Urothelium cell line (cell line): Measurements from ENCODE around the gene SLC25A3.
"Not testable (repeated sequence)": the region's sequence is repeated elsewhere in the genome, so short reads cannot be mapped to it uniquely, and the experiment has no call there.

Source experiments
- DNase-seq: peaks from one replicate; pipeline ENCODE4 v3.0.0; 2011; ENCODE audit warnings: low spot score, mixed read lengths
- FAIRE-seq: peaks from 2 replicates; lab custom pipeline; 2011; peaks lifted over from hg19 to GRCh38; lab: Jason Lieb, UNC

Gene SLC25A3

DNA sequence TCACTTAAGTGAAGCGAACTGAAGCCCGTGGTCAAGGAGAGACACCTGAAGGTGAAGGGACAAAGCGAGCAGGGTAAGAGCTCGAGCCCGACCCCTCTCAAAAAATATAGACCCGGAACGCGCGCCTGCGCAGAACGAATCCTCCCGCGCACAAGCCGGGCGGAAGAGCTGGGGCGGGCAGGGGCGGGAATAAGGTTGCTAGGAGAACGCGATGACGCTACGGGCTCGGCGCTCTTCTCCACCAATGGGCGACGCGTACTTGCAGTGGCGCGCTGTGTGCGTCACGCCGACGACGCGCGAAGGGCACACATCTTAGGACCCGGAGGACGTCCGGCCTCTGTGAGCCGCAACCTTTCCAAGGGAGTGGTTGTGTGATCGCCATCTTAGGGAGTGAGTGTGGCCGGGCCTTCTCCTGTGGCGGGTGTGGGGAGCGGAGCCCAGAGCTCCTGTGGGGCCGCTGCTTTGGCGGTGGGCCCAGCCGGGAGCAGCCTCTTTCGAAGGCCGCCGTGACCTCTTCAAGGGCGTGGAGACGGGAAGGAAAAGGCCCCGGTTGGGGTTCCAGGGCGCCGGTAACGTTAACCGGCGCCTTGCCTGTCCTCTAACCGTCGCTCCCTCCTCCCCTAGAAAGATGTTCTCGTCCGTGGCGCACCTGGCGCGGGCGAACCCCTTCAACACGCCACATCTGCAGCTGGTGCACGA is at the start of gene SLC25A3:
Gene SLC25A3 (plus strand): TSS at position 336 of the 699 bp plus-strand sequence. CDS start 293 bp downstream, at position 629.
- DNase-seq (peak; percentile 93), FAIRE-seq (no peak)

DNA sequence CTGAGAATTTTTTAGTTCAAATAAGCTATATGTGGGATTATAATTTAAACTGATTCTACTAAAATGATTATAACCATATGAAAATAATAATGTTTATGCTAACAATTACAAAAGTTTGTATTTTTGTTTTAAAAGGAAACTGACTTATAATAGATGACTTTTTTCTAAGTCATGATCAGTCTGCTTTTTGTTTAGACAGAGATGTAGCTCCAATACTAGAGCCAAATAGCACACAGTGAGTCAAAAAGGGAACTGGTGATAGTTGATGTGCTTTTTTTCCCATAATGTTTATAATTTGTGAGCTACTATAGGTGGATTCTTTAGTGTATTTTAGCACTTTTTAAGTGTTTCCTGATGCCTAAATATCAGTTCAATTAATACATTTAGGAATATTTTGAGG is 49.8 kb upstream of the SLC25A3 start:
- FAIRE-seq (no peak), DNase-seq (no peak)

GRCh38 chr12:98544751-98545150 is 48.7 kb upstream of the SLC25A3 start:
- no peak for DNase-seq
- FAIRE-seq: no peak

DNA sequence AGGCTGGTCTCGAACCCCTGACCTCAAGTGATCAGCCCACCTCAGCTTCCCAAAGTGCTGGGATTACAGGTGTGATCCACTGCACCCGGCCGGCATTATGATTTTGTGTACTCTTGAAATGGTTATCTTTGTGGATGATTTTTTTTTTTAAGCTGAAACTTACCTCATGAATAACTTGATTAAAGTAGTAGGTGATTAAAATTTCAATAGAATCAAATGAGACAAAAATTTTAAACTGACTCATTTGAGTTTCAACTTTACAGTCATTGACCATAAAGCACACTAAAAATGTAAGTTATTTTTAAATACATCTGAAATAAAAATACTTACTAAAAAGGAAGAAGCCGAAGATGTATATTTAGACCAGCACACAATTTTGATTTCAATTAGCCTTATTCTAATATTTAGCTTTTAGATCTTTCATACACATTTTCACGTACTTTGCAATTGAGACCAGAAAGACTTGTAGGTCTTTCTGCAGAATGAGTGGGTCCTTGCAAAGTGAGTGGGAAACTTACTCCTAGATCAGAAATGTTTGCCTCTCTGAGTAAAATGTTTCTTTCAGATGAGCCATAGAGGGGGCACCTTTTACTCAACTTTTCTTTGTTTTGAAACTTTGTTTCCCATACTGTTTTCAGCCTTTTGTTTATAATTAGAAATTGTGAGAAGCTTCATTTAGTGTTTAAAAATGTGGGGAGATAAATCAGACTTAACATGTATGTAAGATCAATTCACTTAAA is 43.9 kb upstream of the SLC25A3 start:
- no peak for DNase-seq
- no peak for FAIRE-seq

DNA sequence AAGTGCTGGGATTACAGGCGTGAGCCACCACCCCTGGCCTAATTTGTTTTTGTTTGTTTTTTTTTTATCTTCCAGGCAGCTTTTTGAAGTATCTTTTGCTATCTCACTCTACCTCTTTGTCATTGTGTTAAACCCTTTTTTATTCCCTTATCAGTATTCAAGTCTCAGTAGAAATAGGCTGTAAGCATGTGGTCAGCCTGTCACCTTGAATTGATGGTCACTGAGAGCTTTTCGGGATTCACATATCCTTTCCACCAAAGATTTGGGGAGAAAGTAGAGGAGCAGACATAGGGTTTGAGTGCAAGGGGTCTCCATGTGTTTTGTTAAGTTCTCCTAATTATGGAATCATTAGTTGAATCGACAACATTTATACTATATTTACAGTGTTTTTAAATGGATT is 41.7 kb upstream of the SLC25A3 start:
- DNase-seq (no peak), FAIRE-seq (no peak)

DNA sequence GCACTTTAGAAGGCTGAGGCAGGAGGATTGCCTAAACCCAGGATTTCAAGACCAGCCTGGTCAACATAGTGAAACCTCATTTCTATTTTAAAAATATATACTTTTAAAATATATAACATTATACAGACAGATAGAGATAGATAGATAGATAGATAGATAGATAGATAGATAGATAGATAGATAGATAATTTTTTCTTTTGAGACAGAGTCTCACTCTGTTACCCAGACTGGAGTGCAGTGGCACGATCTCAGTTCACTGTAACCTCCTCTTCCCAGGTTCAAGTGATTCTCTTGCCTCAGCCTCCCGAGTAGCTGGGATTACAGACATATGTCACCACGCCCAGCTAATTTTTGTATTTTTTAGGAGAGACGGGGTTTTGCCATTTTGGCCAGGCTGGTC is 35.4 kb upstream of the SLC25A3 start:
- not testable (repeated sequence) for FAIRE-seq

DNA sequence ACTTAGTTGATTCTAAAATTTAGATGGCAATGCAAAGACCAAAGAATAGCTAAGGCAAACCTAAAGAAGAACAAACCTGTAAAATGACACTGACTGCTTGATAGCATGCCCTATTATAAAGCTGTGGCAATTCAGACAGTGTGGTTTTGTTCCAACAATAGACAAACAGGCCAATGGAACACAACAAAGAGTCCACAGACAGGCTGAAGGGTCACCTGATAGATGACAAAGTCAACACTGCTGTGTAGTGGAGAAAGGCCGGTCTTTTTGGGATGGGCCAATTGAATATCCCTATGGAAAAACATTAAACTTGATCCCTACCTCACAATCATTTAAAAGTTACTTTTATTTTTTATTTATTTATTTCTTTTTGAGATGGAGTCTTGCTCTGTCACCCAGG is 33.8 kb upstream of the SLC25A3 start:
- FAIRE-seq: no peak
- DNase-seq: no peak

More for the DNA sequence above, 35.4 kb upstream of the SLC25A3 start:
- DNase-seq: not testable (repeated sequence)

DNA sequence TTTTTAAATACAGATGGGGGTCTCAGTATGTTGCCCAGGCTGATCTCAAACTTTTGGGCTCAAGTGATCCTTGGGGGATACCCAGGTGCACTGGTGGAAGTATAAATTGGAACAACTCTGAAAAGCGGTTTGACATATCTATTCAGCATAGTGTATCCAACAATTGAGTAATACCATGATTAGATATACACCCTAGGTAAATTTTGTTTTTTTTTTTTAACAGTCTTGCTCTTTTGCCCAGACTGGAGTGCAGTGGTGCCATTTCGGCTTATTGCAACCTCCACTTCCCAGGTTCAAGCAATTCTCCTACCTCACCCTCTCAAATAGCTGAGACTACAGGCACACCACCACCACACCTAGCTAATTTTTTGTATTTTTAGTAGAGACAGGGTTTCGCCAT is 31.6 kb upstream of the SLC25A3 start:
- no peak for FAIRE-seq

DNA sequence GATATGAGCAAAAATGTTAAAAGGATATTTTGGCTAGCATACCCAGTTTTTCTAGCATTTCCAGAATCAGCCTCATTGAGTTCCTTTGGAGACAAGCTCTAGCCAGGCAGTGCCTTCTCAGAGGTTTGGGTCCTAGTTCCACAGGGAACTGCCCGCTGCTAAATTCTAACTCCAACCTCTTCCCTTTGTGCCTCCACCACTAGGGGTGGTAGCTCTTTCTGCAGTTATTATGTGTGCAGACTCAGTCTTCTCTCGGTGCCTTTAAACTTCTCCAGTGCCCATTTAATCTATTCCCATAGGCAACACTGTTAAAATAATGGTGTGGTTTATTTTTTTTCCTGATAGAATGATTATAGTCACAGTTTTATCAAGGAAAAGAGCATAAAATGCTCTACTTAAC is 21.5 kb upstream of the SLC25A3 start:
- no peak for FAIRE-seq
- no peak for DNase-seq

More for the DNA sequence above, 31.6 kb upstream of the SLC25A3 start:
- DNase-seq: no peak

DNA sequence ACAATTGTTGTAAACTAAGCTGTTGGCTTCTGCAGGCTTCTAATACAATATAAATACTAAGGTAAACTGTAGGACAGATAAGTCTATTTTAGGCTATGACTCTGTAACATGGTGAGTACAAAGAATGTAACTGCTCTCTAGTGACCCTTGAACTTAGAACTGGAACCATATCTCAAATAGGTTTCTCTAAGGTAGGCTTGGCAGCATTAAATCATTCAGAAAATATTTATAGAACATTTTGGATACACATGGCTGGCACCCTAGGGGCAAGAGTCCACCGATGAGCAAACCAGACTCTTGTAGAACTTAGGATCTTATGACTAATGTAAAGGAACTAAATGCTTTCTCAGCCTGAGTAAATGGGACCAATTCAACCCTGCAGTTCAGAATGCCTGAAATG is 19.4 kb upstream of the SLC25A3 start:
- DNase-seq (no peak), FAIRE-seq (no peak)

GRCh38 chr12:98575013-98575412 is 18.5 kb upstream of the SLC25A3 start:
- no peak for DNase-seq
- no peak for FAIRE-seq

DNA sequence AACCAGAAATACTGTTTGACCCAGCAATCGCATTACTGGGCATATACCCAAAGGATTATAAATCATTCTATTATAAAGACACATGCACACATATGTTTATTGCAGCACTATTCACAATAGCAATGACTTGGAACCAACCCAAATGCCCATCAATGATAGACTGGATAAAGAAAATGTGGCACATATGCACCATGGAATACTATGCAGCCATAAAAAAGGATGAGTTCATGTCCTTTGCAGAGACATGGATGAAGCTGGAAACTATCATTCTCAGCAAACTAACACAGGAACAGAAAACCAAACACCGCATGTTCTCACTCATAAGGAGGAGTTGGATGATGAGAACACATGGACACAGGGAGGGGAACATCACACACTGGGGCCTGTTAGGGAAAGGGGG is 16.7 kb upstream of the SLC25A3 start:
- DNase-seq, FAIRE-seq: not testable (repeated sequence)

DNA sequence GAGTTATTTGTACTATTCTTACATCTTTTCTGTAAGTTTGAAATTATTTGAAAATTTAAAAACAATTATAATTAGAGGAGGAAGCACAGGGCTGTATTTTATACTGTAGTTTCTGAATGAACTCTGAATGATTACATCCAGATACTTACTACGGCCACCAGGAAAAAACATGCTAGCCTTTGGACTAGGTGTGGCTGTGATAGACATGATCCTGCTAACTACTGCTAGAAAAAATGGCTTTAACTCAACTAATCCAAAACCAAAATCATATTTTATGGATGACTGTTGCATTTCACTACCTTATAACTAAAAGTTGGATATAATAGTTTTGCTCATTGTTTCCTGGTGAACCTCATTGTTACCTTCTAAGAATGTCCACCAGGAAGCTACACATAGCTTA is 15.1 kb upstream of the SLC25A3 start:
- no peak for DNase-seq
- FAIRE-seq: no peak

DNA sequence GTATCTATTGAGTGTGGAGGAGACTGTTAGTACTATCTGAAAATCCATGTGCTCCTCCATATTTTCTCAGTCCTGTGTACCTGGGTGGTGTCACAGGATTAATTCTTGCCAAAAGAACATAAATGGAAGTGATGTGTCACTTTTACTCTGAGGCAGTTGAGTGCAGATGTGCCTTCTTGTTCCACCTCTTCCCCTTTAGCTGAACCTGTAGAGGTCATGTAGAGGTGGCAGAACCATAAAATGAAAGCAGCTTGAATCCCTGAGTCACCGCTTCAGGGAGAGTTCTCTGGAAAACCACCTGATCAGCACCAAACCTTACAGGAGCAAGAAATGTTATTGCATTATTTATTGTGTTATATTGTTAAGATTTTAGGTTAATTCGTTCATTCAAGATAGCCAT is 14.7 kb upstream of the SLC25A3 start:
- DNase-seq (no peak), FAIRE-seq (no peak)

DNA sequence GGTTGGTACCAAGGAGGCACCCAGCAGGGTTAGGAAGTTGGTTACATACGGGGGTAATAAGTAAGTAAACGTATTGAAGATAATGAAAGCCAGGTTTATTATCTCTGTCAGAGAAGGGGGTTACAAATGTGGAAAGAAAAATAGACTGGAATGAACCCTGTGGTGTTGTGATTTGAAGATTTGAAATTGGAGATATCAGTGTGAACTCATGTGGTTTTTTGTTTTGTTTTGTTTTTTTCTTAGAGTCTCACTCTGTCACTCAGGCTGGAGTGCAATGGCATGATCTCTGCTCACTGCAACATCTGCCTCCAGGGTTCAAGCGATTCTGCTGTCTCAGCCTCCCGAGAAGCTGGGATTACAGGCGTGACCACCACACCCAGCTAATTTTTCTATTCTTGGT is 14.1 kb upstream of the SLC25A3 start:
- FAIRE-seq: no peak
- no peak for DNase-seq

DNA sequence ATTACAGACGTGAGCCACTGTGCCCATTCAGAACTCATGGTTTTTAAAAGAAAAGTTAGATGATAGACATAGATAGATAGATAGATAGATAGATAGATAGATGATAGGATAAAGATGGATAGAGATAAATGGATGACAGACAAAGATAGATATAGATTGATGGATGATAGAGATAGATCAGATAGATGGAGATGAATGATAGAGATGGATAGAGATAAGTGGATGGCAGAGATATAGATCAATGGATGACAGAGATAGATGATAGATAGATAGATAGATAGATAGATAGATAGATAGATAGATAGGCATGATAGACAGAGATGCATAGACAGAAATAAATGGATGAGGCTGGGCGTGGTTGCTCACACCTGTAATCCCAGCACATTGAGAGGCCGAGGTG is 13.7 kb upstream of the SLC25A3 start:
- DNase-seq: no peak
- no peak for FAIRE-seq

GRCh38 chr12:98580695-98581094 is 12.8 kb upstream of the SLC25A3 start:
- DNase-seq (no peak), FAIRE-seq (no peak)

- no peak for FAIRE-seq
- DNase-seq: no peak
Observed at GRCh38 chr12:98581101-98581500, 12.4 kb upstream of the SLC25A3 start.

GRCh38 chr12:98582093-98582492 is 11.4 kb upstream of the SLC25A3 start:
- FAIRE-seq (no peak), DNase-seq (no peak)

GRCh38 chr12:98587084-98587483 is 6.4 kb upstream of the SLC25A3 start:
- DNase-seq: no peak
- FAIRE-seq: no peak

DNA sequence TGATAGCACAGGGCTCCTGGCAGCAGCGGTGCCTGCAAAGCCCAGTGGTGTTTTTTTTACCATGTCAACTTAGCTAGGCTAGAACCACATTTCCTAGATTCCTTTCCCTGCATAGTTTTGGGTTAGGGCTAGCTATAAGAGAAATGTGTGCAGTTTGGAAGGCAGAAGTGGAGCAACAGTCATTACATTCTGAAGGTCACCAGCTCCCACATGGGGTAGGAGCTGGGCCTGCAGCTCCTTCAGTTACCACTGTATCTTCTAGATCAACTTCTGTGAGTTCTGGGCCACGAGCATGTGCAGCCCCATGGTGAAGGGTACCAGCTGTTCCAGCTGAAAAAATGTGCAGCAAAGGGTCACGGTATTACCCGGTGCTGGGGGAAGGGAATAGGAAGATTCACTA is 2.3 kb upstream of the SLC25A3 start:
- no peak for DNase-seq
- FAIRE-seq: no peak

GRCh38 chr12:98592825-98593322 is 612 bp upstream of the SLC25A3 start:
- FAIRE-seq (no peak), DNase-seq (no peak)
